ENCODE data around the gene BAG3.
"Not testable (repeated sequence)": the region's sequence is repeated elsewhere in the genome, so short reads cannot be mapped to it uniquely, and the experiment has no call there.

BAG3 gene

DNA sequence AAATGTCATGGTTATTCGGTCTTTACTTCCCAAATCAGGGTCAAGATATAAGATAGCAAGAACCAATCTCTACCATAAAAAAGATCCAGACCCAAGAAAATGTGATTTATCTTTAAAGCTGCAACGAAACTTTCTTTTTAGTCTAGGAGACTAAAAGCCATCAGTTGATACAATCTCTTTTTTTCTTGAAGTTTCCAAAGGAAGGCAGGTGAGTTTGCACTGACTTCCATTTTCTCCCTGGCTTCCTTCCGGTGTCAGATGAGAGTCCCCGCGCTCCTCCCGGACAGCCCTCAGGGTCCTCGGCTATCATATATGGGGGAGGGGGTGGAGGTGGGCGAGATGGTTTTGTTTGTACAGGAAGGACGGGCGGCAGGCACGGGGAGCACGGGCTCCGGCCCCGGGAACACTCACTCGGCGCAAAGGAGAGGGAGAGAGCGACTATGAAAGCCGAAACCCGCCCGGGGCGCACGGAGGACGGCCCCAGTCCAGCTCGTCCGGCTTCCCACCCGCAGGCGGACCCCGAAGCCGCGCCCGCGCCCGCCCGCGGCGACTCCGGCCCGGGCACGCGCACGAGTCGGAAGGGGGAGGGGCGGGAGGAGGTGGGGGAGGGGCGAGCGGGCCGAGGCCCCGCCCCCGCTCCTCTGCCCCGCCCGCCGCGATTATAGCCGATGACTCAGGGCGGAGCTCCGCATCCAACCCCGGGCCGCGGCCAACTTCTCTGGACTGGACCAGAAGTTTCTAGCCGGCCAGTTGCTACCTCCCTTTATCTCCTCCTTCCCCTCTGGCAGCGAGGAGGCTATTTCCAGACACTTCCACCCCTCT lies at the start of gene BAG3:
TSS of gene BAG3 (plus strand) at position 689 of the 822 bp plus-strand sequence. CDS start 296 bp downstream, outside the sequence.
- DNase-seq, result peak; percentile 79

DNA sequence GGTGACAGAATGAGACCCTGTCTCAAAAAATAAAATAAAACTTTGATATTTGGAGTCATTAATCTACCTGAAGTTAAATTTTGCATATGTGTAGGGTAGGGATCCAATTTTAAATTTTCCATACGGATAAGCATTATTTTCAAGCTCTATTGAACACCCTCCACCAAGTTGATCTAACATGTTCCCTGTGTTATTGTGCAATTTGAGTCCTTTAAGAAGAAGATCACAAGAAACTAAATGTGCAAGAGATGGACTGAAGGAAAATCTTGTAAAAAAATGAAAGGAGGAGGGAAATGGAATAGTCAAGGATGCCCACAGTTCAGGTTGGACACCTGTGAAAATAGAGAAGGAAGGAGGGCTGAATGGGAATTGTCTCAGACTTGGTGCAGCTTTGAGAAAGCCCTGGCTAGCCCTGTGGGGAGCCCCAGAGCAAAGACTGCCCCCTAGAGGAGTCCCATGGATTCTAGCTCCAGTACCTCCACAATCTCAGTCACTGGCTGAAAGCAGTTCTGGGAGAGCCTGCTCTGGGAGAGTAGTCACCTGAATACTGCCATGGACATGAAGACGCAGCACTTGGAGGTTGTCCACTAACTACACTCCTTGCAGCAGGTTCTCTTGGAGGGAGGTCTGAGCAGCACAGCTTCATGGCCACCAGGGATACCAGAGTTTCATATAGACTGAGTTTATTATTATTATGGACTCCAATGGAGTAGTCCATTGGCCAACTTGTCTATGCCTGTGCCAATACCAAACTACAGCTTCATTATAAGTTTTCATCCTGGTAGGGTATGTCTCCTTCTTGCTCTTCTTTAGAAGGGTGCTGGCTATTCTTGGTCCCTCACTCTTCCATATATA lies 48.7 kb upstream of the BAG3 start:
- DNase-seq, result peak; percentile 61

GRCh38 chr10:119604468-119604867 lies 46.7 kb upstream of the BAG3 start:
- DNase-seq, result no peak

- DNase-seq, result peak; percentile 64
Observed at GRCh38 chr10:119608316-119609155, 42.6 kb upstream of the BAG3 start.

DNA sequence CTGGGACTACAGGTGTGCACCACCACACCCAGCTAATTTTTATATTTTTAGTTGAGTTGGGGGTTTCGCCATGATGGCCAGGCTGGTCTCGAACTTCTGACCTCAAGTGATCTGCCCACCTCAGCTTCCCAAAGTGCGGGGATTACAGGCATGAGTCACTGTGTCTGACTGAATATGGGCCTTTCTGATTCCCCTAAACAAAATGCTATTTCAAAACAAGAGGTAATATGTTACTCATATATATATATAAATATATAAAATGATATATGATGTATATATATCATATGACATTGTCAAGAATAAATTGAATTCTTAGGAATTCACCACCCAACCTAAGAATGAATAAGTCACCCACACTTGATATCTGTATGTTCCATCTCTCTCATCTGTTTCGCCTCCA lies 41.7 kb upstream of the BAG3 start:
- no peak for DNase-seq

DNA sequence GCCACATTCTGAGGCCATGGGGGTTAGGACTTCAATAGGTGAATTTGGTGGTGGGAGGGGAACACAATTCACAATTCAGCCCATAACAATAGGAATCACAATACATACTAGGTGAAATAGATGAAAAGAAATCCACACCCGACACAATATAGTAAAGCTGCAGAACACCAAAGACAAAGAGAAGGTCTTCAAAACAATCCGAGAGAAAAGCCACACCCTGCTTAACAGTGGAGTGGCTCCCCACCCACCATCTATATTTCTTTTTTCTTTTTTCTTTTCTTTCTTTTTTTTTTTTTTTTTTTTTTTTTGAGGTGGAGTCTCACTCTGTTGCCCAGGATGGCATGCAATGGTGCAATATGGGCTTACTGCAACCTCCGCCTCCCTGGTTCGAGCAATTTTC lies 39.7 kb upstream of the BAG3 start:
- DNase-seq, result no peak

DNA sequence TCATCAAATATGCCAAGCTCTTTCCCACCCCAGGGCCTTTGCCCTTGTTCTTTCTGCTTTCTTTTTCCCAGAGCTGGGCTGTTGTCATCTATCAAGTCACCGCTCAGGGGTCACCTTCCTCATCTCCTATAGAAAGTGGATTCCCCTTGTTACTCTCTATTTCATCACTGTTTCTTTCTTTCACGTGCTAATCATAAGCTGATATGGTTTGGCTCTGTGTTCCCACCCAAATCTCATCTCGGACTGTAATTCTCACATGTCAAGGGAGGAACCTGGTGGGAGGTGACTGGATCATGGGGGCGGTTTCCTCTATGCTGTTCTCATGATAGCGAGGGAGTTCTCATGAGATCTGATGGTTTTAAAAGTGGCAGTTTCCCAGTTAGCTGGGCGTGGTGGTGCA lies 37.4 kb upstream of the BAG3 start:
- DNase-seq, result no peak

DNA sequence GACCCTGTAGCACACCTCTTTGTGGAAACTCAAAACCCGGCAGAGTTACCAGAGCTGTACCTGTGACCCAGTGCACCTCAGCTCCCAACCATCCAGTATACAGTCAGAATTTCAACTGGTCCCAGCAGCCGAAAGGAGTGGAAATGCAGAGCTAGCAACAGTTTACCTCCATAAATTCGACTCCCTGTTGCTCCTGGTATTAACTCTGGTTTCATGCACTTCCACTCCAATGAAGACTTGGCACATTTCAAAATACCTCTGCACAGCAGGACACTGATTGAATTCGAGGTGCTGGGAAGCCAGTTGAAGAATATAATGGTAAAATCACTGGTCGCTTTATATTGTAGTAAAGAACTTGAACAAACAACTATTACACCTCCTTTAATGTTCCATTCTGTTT lies 36.5 kb upstream of the BAG3 start:
- DNase-seq, result no peak

DNA sequence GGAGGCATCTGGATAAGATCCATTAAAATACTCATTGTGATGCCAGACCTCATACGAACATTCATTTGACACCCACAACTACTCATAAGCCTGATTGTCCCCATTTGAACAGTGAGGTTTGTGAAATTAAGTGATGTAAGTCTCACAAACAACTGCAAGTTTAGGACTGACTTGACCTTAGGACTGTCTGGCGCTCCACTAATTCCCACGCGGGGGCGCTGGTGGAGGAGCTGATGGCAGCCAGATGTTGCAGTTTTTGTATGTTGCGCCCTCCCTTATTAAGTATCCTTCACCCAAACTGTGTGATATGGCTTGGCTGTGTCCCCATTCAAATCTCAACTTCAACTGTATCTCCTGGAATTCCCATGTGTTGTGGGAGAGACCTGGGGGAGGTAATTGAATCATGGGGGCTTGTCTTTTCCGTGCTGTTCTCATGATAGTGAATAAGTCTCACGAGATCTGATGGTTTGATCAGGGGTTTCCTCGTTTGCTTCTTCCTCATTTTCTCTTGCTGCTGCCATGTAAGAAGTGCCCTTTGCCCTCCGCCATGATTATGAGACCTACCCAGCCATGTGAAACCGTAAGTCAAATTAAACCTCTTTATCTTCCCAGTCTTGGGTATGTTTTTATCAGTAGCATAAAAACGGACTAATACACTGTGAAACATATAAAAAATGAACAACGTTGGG lies 34.2 kb upstream of the BAG3 start:
- peak; percentile 35 for DNase-seq

GRCh38 chr10:119619215-119619614 lies 32.0 kb upstream of the BAG3 start:
- no peak for DNase-seq

GRCh38 chr10:119619811-119620210 lies 31.4 kb upstream of the BAG3 start:
- DNase-seq, result not testable (repeated sequence)

- DNase-seq, result no peak
Observed at GRCh38 chr10:119620241-119621077, 30.7 kb upstream of the BAG3 start.

DNA sequence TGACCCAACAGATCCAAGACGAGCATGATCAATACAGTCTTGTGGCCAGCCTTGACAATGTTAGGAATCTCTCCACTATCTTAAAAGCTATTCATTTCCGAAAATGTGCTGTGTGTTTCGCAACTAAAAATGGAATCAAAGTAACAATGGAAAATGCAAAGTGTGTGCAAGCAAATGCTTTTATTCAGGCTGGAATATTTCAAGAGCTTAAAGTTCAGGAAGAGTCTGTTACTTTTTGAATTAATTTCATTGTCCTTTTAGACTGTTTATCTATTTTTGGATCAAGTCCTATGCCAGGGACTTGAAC lies 30.1 kb upstream of the BAG3 start:
- no peak for DNase-seq

GRCh38 chr10:119625570-119626280 lies 25.5 kb upstream of the BAG3 start:
- no peak for DNase-seq

DNA sequence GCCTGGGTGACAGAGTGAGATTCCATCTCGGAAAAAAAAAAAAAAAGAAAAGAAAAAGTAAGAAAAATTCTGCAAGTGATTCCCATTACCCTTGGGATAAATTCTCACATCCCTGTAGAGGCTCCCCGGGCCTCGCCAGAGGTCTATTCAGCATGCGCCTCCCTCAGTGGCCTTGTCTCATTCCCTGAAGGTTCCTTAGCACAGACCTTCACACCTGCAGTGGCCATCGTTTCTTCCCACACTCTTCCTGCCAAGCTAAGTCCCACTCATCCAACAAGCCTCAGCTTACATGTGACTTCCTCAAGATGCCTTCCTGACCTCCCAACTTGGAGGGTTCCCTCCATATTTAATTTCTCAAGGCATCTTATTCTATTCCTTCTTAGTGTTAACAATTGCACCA lies 20.9 kb upstream of the BAG3 start:
- no peak for DNase-seq

DNA sequence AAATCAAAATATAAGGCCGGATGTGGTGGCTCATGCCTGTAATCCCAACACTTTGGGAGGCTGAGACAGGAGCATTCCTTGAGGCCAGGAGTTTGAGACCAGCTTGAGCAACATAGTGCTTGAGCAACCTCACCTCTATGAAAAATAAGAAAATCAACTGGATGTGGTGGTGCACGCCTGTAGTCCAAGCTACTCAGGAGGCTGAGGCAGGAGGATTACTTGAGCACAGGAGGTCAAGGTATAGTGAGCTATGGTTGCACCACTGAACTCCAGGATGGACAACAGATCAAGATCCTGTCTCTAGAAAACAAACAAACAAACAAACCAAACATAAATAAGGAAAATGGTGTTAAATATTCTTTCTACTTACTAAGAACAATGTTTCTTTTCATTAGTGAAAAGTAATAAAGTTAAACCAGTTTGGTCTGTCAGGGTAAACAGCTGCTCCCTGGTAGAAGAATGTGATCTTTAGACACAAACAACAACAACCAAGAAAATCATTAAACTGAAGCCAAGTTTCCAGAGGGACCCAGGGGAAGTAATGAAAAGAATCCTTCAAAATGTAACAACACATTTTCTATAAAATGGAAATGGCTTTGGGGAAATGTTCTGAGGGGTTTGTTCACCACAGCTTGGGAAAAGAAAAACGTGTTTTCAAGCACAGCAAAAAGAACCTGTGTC lies 17.5 kb upstream of the BAG3 start:
- DNase-seq, result no peak

DNA sequence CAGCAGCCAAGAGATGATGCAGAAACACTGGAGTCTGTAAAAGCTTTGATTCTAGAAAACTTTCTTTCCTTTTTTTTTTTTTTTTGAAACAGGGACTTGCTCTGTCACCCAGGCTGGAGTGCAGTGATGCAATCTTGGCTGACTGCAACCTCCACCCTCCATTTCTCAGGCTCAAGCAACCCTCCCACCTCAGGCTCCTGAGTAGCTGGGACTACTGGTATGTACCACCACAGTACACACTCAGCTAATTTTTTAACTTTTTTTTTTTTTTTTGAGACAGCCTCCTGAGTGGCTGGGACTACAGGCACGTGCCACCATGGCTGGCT lies 17.0 kb upstream of the BAG3 start:
- no peak for DNase-seq

DNA sequence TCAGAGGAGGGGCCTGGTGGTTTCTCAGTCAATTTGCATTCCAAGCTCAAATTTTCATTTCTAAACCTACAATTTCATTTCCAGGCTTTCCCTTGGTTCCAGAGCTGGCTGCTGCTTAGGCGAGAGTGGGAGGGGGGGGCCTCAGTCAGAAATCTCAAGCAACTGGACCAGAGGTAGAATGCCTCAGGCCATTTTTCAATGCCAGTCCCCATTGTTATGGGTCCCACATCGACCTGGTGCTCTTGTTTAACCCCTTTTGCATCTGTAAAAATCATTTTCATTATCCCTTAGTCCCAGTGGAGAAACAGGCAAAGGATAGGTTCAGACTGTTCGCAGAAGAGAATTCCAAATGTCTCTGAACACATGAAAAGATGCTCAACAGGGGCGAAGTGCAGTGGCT lies 13.5 kb upstream of the BAG3 start:
- no peak for DNase-seq

- no peak for DNase-seq
Observed at GRCh38 chr10:119638982-119639381, 12.2 kb upstream of the BAG3 start.

DNA sequence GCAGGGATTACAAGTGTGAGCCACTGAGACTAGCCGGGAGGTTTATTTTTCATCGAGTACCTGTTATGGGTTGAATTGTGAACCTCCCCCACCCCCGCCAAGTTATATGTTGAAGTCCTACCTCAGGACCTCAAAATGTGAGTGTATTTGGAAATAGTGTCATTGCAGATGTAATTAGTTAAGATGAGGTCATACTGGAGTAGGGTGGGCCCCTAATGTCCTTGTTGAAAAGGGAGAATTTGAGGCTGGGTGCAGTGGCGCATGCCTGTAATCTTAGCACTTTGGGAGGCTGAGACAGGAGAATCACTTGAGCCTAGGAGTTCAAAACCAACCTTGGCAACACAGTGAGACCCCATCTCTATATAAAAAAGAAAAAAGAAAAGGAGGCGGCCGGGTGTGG lies 10.8 kb upstream of the BAG3 start:
- no peak for DNase-seq
